GM13977 (cell line): ENCODE data around the gene TBC1D3B.

ENCODE experiments used
- DNase-seq: peaks from one replicate; pipeline ENCODE4 v3.0.0; 2012; ENCODE audit warnings: low spot score
- CTCF ChIP-seq: IDR thresholded peaks from 2 replicates; pipeline ENCODE4 v1.5.1; 2012; ENCODE audit warnings: mild to moderate bottlenecking, control low read depth; ENCODE audit not compliant: insufficient read depth; ENCODE audit errors: extremely low read depth, missing control alignments
- in situ Hi-C: fragments of 300-500 bp; cut with MboI; formaldehyde crosslinking; loops from one replicate; pipeline ENCODE4 v1.12.0; 2022; ENCODE audit warnings: low sequenced_read_pairs, low pct_unique_long_range_greater_than_20kb, mixed read lengths, inconsistent platforms; ENCODE audit not compliant: unreplicated experiment

The TBC1D3B gene

GRCh38 chr17:36151891-36152638 lies 24.4 kb downstream of the TBC1D3B start:
- DNase-seq: no peak
- in situ Hi-C loops: no loop called here
- TF ChIP-seq CTCF: no peak

DNA sequence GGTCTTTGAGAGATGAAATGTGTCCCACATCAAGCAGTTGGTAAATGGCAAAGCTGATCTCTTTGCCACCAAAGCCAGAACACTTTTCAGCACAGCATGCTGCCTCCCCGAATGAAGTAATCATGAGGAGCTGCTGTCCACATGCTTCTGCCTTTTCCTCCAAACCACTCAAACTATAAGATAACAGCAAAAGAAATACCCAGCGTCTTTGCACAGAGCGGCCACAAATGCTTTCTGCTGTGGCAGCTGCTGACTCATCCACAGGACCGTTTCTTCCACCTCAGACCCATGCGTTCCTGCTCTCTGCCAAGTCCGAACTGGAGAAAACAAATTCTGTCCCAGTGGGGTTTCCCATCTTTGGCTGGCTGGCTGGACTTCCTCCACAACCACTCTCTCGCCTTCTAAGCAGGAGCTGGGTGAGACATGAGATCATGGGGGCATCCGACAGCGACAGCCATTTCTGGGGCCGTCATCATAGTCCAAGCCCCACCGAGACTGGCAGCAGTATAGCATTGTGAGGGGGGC lies 27.1 kb downstream of the TBC1D3B start:
- no peak for DNase-seq
- peak; percentile 10 for TF ChIP-seq CTCF
- in situ Hi-C loops: loop anchor here (10.0 kb wide), 1 partner anchor 175 kb away; no protein-coding TSS in a partner anchor

- peak; percentile 75 for DNase-seq
- in situ Hi-C loops: loop anchor here (10.0 kb wide), 1 partner anchor 174 kb away; no protein-coding TSS in a partner anchor
- peak; percentile 98 for TF ChIP-seq CTCF
These were observed 27.7 kb downstream of the TBC1D3B start for GRCh38 chr17:36148559-36149295.

- in situ Hi-C loops: loop anchor here (10.0 kb wide), 1 partner anchor 173 kb away; no protein-coding TSS in a partner anchor
- no peak for DNase-seq
- TF ChIP-seq CTCF: no peak
These were observed 28.8 kb downstream of the TBC1D3B start for GRCh38 chr17:36147601-36148000.

- no peak for TF ChIP-seq CTCF
- in situ Hi-C loops: loop anchor here (10.0 kb wide), 1 partner anchor 170 kb away; no protein-coding TSS in a partner anchor
- DNase-seq: no peak
These were observed 31.3 kb downstream of the TBC1D3B start for GRCh38 chr17:36144981-36145729.

DNA sequence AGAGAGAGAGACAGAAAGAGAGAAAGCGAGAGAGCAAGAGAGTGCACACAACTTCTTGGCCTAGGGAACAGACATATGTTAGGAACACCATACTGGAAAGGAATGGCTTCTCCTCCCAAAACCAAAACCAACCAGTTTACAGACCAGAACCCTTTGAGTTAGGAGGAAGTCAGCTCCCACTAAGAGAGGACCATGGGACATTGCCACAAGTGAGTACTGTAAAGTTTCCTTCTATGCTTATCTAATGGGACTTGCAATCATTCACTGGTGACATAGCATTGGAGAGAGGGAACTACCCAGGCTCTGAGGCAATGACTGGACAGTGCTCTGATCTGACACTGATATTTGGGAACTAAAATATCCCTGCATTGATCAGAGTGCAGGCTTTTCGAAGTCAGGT lies 32.4 kb downstream of the TBC1D3B start:
- no peak for DNase-seq
- in situ Hi-C loops: loop anchor here (10.0 kb wide), 1 partner anchor 169 kb away; no protein-coding TSS in a partner anchor
- no peak for TF ChIP-seq CTCF
